Stimulated activated CD4-positive, alpha-beta T cell treated with anti-CD3 and anti-CD28 coated beads, Interleukin-15, amount 100 ng/mL, for 48 hours (primary cell): Measurements from ENCODE around the gene ANKRD26.
"Not testable (repeated sequence)": the region's sequence is repeated elsewhere in the genome, so short reads cannot be mapped to it uniquely, and the experiment has no call there.

ENCODE experiments used
- DNase-seq, 2 donors: peaks; one replicate each; pipeline ENCODE4 v3.0.0-alpha.2; 2020; ENCODE audit warnings: low read depth in 2 of 2

ANKRD26 gene

GRCh38 chr10:27099916-27100812 lies at the start of gene ANKRD26:
Gene ANKRD26 (minus strand): TSS chr10:27100494. CDS start chr10:27100326, 168 bp downstream.
- peak; percentile 93 to 94 for DNase-seq

GRCh38 chr10:27147701-27148100 lies 47.4 kb upstream of the ANKRD26 start:
- no peak for DNase-seq

GRCh38 chr10:27145937-27146336 lies 45.6 kb upstream of the ANKRD26 start:
- no peak for DNase-seq

- no peak for DNase-seq
Measured at GRCh38 chr10:27143686-27144085, 43.4 kb upstream of the ANKRD26 start.

- no peak for DNase-seq
Measured at GRCh38 chr10:27138277-27138676, 38.0 kb upstream of the ANKRD26 start.

- no peak for DNase-seq
Measured at GRCh38 chr10:27134371-27134770, 34.1 kb upstream of the ANKRD26 start.

- no peak for DNase-seq
Measured at GRCh38 chr10:27108165-27108564, 7.9 kb upstream of the ANKRD26 start.

GRCh38 chr10:27104919-27105318 lies 4.6 kb upstream of the ANKRD26 start:
- DNase-seq: no peak

- DNase-seq: peak; percentile 2 to 15
Measured at GRCh38 chr10:27100813-27101347, 586 bp upstream of the ANKRD26 start.

GRCh38 chr10:27099448-27099847 lies 846 bp downstream of the ANKRD26 start:
- DNase-seq: no peak

GRCh38 chr10:27088119-27089044 lies 11.9 kb downstream of the ANKRD26 start:
- DNase-seq: no peak

GRCh38 chr10:27072436-27073114 lies 27.7 kb downstream of the ANKRD26 start:
- no peak for DNase-seq

- DNase-seq: no peak
Measured at GRCh38 chr10:27068217-27068891, 31.9 kb downstream of the ANKRD26 start.

GRCh38 chr10:27065084-27065483 lies 35.2 kb downstream of the ANKRD26 start:
- DNase-seq: no peak

GRCh38 chr10:27052656-27053055 lies 47.6 kb downstream of the ANKRD26 start:
- DNase-seq: no peak

GRCh38 chr10:27045247-27045646 lies 55.0 kb downstream of the ANKRD26 start:
- DNase-seq: not testable (repeated sequence)

- no peak for DNase-seq
Measured at GRCh38 chr10:27041196-27041595, 59.1 kb downstream of the ANKRD26 start.

GRCh38 chr10:27038168-27038567 lies 62.1 kb downstream of the ANKRD26 start:
- no peak for DNase-seq

GRCh38 chr10:27035163-27035562 lies 65.1 kb downstream of the ANKRD26 start:
- no peak for DNase-seq

- DNase-seq: no peak
Measured at GRCh38 chr10:27030060-27030459, 70.2 kb downstream of the ANKRD26 start.

GRCh38 chr10:27022048-27022447 lies 78.2 kb downstream of the ANKRD26 start:
- DNase-seq: no peak
